Neutrophil (primary cell): Measurements from ENCODE around the gene MADD.
A peak's percentile ranks its signal among the peaks of the same experiment; 100 is the strongest.

Experiments
- H3K27ac ChIP-seq: fragments of 200-600 bp; sonication (generic); 2 replicates; pipeline ENCODE4 v1.5.1; 2016; ENCODE audit warnings: mild to moderate bottlenecking, moderate library complexity
- H3K27me3 ChIP-seq: fragments of 200-600 bp; sonication (generic); 2 replicates; pipeline ENCODE4 v1.6.0; 2016; ENCODE audit warnings: mild to moderate bottlenecking
- H3K36me3 ChIP-seq: fragments of 200-600 bp; sonication (generic); 2 replicates; pipeline ENCODE4 v1.5.1; 2017
- H3K4me1 ChIP-seq, 2 experiments: fragments of 200-600 bp in 1 of 2; sonication (generic) in 1 of 2; 1 replicate in 1 of 2; 2 replicates in 1 of 2; pipeline versions ENCODE4 v1.5.1 to v1.6.1; 2013 to 2016; ENCODE audit warnings: low read depth in 1 of 2, low read length in 1 of 2, mild to moderate bottlenecking in 1 of 2, moderate library complexity in 1 of 2; ENCODE audit not compliant: control insufficient read depth in 1 of 2, insufficient read depth in 1 of 2
- H3K4me3 ChIP-seq, 2 experiments: fragments of 200-600 bp in 1 of 2; sonication (generic) in 1 of 2; 1 replicate in 1 of 2; 2 replicates in 1 of 2; pipeline ENCODE4 v1.5.1; 2013 to 2016; ENCODE audit warnings: low read depth in 1 of 2, low read length in 1 of 2, mild to moderate bottlenecking in 1 of 2, moderate library complexity in 1 of 2
- H3K9me3 ChIP-seq: fragments of 200-600 bp; sonication (generic); 2 replicates; pipeline ENCODE4 v1.5.1; 2016
- TF ChIP-seq, protein P1 (sequence below): fragments of 200-600 bp; sonication (generic); IDR thresholded peaks from 2 replicates; pipeline ENCODE4 v1.5.1; 2016; ENCODE audit warnings: antibody characterized with exemption

MADD gene

DNA sequence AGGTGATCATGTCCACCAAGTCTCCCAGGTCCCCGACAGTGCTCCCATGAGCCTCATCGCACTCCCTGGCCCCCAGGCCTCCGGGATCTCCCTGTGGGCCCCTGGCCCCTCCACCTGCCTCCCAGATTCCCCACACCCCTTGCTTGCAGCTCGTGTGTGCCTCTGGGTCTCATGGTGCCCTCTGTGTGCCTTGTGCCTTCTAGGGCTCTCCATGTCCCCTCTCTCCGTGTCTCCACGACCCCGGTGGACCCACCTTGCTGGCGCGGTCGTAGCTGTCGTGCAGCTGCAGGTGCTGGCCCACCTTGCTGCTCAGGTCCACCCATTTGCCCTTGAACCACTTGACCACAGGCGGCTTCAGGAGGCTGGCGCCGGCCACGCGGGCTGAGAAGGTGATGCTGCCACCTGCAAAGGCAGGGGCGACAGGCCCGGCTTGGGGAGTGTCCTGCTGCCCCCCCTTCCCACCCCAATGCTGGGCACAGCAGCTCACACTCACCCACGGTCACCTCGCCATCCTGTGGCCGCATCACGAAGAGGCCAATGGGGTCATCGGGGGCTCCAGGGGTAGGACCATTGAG lies 79.7 kb downstream of the MADD start:
- no peak overlapping the region for H3K4me3 ChIP-seq
- H3K4me1 ChIP-seq: peaks cover 0 to 4% of the 10 kb centered on the region in 2 experiments

DNA sequence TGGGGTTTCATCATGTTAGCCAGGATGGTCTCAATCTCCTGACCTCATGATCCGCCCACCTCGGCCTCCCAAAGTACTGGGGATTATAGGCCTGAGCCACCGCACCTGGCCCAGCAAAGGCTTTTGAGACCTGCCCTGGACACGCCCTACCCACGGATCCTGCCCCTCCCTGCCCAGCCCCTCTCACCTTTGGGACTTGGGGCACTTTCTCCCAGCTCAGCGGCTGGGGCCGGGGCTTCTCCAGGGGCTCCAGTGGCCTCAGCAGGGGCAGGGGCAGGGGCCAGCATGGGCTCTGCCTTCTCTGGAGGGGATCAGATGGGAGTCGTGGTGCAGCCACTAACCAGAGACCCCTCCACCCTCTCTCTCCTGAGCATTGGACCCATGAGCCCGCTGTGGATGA lies 80.4 kb downstream of the MADD start:
- no peak overlapping the region for H3K4me3 ChIP-seq
- peak overlapping the region; percentile 31 for H3K27ac ChIP-seq
- peaks cover 0 to 4% of the 10 kb centered on the region in 2 experiments for H3K4me1 ChIP-seq
- peaks cover 93% of the 10 kb centered on the region for H3K36me3 ChIP-seq
- H3K9me3 ChIP-seq: no peaks in the 10 kb centered on the region
- no peaks in the 10 kb centered on the region for H3K27me3 ChIP-seq
- TF ChIP-seq, protein P1, sequence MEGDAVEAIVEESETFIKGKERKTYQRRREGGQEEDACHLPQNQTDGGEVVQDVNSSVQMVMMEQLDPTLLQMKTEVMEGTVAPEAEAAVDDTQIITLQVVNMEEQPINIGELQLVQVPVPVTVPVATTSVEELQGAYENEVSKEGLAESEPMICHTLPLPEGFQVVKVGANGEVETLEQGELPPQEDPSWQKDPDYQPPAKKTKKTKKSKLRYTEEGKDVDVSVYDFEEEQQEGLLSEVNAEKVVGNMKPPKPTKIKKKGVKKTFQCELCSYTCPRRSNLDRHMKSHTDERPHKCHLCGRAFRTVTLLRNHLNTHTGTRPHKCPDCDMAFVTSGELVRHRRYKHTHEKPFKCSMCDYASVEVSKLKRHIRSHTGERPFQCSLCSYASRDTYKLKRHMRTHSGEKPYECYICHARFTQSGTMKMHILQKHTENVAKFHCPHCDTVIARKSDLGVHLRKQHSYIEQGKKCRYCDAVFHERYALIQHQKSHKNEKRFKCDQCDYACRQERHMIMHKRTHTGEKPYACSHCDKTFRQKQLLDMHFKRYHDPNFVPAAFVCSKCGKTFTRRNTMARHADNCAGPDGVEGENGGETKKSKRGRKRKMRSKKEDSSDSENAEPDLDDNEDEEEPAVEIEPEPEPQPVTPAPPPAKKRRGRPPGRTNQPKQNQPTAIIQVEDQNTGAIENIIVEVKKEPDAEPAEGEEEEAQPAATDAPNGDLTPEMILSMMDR: no peak

More for the DNA sequence above, 79.7 kb downstream of the MADD start:
- Histone ChIP-seq H3K27ac (peak overlapping the region; percentile 36), H3K36me3 (peaks cover 93% of the 10 kb centered on the region), H3K27me3 (no peaks in the 10 kb centered on the region), H3K9me3 (no peaks in the 10 kb centered on the region)
- TF ChIP-seq, protein P1: no peak

DNA sequence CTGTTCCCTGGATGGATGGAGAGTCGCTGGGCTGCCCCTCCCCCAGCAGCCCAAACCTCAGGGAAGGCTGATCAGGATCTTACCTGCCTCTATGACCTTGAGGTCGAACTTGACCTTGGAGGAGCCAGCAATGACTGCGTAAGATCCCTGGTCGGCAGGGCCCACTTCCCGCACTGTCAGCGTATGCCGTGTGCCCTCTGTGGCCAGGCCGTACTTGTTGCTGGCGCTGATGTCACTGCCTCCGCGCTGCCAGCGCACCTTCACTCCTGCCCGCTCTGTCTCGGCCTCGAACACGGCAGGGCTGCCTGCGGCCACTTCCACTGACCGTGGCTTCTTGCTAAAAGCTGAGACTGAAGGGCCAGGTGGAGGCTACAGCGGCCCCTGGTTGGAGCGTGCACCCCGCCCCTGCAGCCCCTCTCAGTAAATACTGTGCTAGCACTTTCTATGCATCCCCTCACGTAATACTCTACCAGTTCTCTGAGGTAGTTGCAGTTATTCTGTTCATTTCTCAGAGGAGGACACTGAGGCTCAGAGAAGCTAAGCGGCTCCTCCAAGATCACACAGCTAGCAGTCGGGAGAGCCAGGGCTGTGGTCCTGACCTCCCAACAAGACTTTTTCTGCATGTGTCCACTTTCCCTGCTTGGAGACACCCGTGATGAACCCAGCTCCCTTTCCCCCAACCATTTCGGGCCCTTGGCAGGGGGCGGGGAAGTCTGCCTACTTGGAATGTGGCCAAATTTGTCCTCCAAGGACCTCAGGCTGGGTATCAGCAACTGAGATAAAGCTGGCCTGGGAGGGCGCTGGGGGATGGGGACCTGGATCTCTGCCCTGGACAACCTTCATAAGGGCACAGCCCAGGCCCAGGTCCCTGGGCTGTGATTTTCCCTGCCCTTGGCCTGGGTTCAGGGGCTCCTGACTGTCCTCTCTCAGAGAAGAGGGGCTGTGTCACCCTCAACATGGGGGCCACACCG lies 81.5 kb downstream of the MADD start:
- Histone ChIP-seq H3K36me3 (peaks cover 93% of the 10 kb centered on the region), H3K9me3 (no peaks in the 10 kb centered on the region), H3K27ac (peak overlapping the region; percentile 46), H3K27me3 (no peaks in the 10 kb centered on the region), H3K4me1 (peaks cover 0 to 4% of the 10 kb centered on the region in 2 experiments), H3K4me3 (no peak overlapping the region)
- TF ChIP-seq, protein P1: no peak

DNA sequence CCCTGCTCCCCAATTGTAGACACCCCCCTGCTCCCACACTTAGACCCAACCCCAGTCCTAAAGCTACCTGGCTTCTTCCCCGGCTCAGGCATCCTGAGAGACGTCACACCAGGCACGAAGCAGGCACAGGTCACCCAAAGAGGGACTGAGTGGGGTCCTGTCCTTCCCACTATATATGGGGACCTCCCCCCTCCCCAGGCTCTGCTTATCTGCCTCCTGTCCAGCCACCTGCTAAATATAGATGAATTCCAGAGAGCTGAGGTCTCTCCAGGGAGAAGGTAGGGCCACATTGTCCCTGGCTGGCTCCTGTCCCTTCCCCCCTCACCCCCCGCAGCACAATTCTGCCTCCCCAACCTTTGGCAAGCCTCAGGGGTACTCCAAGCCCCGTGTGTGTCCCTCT lies 82.6 kb downstream of the MADD start, which contains the start of gene MYBPC3:
TSS of gene MYBPC3 (minus strand) at position 147 of the 400 bp plus-strand sequence. CDS start at position 92, 55 bp downstream.
- TF ChIP-seq, protein P1: no peak

DNA sequence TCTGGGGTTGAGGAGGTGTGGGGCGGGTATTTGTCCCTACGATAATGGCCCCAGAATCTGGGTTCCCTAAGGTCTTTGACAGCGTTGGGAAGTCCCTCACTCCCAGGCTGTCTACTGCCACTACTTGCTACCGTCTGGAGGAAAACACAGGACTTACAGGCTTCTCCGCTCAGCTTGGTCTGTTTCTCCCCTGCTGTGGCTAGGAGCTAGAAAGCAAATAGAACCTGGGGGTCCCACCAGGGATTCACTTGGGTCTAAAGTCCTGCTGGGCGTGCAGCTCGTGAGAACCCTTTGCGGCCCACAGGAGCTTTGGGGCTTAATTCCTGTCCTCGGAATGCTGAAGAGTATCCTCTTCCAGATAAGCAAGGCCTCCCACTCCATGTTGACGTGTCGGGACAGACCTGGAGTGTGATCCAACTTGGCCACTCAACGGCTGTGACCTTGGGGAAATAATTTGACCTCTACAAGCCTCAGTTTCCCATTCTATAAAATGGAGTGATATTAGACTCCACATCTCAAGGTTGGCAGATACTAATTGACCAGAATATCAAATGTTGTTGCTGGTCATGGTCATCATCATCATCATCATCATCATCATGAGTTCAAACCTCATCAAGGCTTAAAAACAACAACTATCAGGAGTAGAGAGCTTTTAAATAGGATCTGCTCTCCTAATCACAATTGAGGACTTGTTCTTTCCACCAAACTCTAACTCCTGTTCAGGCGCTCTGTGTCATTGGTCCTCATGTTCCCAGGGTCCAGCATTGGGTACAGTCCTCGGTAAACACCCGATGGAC lies 84.2 kb downstream of the MADD start:
- Histone ChIP-seq H3K9me3 (no peaks in the 10 kb centered on the region), H3K36me3 (peaks cover 97% of the 10 kb centered on the region), H3K4me3 (no peak overlapping the region), H3K27me3 (no peaks in the 10 kb centered on the region), H3K4me1 (peaks cover 13 to 15% of the 10 kb centered on the region in 2 experiments), H3K27ac (peak overlapping the region; percentile 46)
- TF ChIP-seq, protein P1: no peak

More for the DNA sequence above, 82.6 kb downstream of the MADD start, which contains the start of gene MYBPC3:
- Histone ChIP-seq H3K4me1 (peaks cover 0 to 4% of the 10 kb centered on the region in 2 experiments), H3K9me3 (no peaks in the 10 kb centered on the region), H3K27me3 (no peaks in the 10 kb centered on the region), H3K36me3 (peaks cover 93% of the 10 kb centered on the region), H3K27ac (peak within 1 kb of the TSS; percentile 46), H3K4me3 (no peak within 1 kb of the TSS)
